Caki2 (cell line): Measurements from ENCODE around the gene TNS3. TPM values are rescaled to one million over a fixed set of nuclear protein-coding genes. Genes with fewer than 3 reads are reported as not detected.
A peak's percentile ranks its signal among the peaks of the same experiment; 100 is the strongest.

ENCODE experiments used
- DNase-seq: peaks from one replicate; pipeline ENCODE4 v3.0.0-alpha.2; 2015; ENCODE audit warnings: low read depth
- in situ Hi-C: cut with HindIII; loops from 2 replicates; pipeline ENCODE4 v1.10.0; 2016; ENCODE audit warnings: low sequenced_read_pairs, low pct_unique_long_range_greater_than_20kb, mixed read lengths
- total RNA-seq: library from RNA; depleted of rRNA; stranded (reverse); fragments of >200 nt; shearing (Covaris generic); gene quantifications from 2 replicates; pipeline ENCODE4 v1.2.3, GENCODE V29; 2014; ENCODE audit warnings: low replicate concordance

TNS3 gene
- total RNA-seq, 1 experiment from 2014 or later, result 50.5 TPM

- peak; percentile 74 for DNase-seq
- in situ Hi-C loops, result no loop called here
Measured at GRCh38 chr7:47228386-47229014, 353.4 kb downstream of the TNS3 start.

DNA sequence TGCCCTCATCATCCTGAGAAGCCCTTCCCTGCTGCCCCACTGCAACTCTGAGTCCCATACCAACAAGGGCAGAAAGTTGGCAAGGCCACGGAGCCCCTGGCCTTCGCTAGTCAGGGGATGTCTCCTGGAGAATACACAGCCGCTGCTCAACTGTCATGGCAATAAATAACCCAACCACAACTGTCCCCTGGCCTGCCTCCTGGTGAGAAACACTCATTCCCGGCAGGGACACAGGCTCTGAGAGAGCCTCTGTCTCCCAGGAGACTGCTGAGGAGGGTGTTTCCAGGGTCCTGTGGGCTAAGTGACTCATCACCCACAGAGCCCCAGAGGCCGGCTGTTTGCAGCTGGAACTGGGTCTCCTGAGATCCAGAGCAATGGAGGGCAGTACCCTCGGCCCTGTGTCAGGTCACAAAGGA is 354.1 kb downstream of the TNS3 start:
- in situ Hi-C loops, result no loop called here
- DNase-seq, result peak; percentile 86

- in situ Hi-C loops, result no loop called here
Measured at GRCh38 chr7:47226696-47227095, 355.2 kb downstream of the TNS3 start.

GRCh38 chr7:47225387-47226131 is 356.4 kb downstream of the TNS3 start:
- no peak for DNase-seq
- in situ Hi-C loops, result no loop called here

More at GRCh38 chr7:47226696-47227095, 355.2 kb downstream of the TNS3 start:
- no peak for DNase-seq
